Karpas-422 (cell line): ENCODE data around the gene HOXC11. TPM values are rescaled to one million over a fixed set of nuclear protein-coding genes. Genes with fewer than 3 reads are reported as not detected.
A peak's percentile ranks its signal among the peaks of the same experiment; 100 is the strongest.

ENCODE experiments used
- DNase-seq: peaks from one replicate; pipeline ENCODE4 v3.0.0-alpha.2; 2015
- H2AFZ ChIP-seq: fragments of 200-600 bp; sonication (generic); 2 replicates; pipeline ENCODE4 v1.6.1; 2014; ENCODE audit warnings: antibody characterized with exemption, low read length, mixed read lengths
- H3K27ac ChIP-seq: fragments of 200-600 bp; sonication (generic); 2 replicates; pipeline ENCODE4 v1.5.1; 2014; ENCODE audit warnings: mild to moderate bottlenecking, low read length, moderate library complexity
- H3K27me3 ChIP-seq: fragments of 200-600 bp; sonication (generic); 2 replicates; pipeline ENCODE4 v1.6.1; 2014; ENCODE audit warnings: low read length, mixed read lengths
- H3K36me3 ChIP-seq: fragments of 200-600 bp; sonication (generic); 2 replicates; pipeline ENCODE4 v1.6.1; 2014; ENCODE audit warnings: low read length, mixed read lengths; ENCODE audit not compliant: insufficient read depth
- H3K4me1 ChIP-seq: fragments of 200-600 bp; sonication (generic); 2 replicates; pipeline ENCODE4 v1.6.1; 2014; ENCODE audit warnings: mild to moderate bottlenecking, low read length, mixed read lengths
- H3K4me2 ChIP-seq: fragments of 200-600 bp; sonication (generic); 2 replicates; pipeline ENCODE4 v1.6.1; 2014; ENCODE audit warnings: low read length, low read depth, mild to moderate bottlenecking; ENCODE audit not compliant: poor library complexity, severe bottlenecking
- H3K4me3 ChIP-seq: fragments of 200-600 bp; sonication (generic); 2 replicates; pipeline ENCODE4 v1.5.1; 2014; ENCODE audit warnings: mild to moderate bottlenecking, antibody characterized with exemption, low read length, mixed read lengths
- H3K79me2 ChIP-seq: fragments of 200-600 bp; sonication (generic); 2 replicates; pipeline ENCODE4 v1.6.1; 2014; ENCODE audit warnings: mild to moderate bottlenecking, low read length, mixed read lengths
- H3K9ac ChIP-seq: fragments of 200-600 bp; sonication (generic); 2 replicates; pipeline ENCODE4 v1.6.0; 2014; ENCODE audit warnings: low read length
- H3K9me2 ChIP-seq: fragments of 200-600 bp; sonication (generic), shearing (Covaris generic); replicated peaks from 2 replicates; pipeline ENCODE4 v1.6.0; 2014; ENCODE audit warnings: mild to moderate bottlenecking, low read length, moderate library complexity; ENCODE audit not compliant: insufficient read depth
- H3K9me3 ChIP-seq: fragments of 300-700, 200-600 bp; sonication (generic); 2 replicates; pipeline ENCODE4 v1.6.1; 2014; ENCODE audit warnings: low read length, mixed read lengths
- H4K20me1 ChIP-seq: fragments of 200-600 bp; sonication (generic); 2 replicates; pipeline ENCODE4 v1.6.1; 2014; ENCODE audit warnings: mild to moderate bottlenecking, antibody characterized with exemption, low read length, low read depth; ENCODE audit not compliant: insufficient read depth
- total RNA-seq: library from RNA; depleted of rRNA; stranded (reverse); fragments of >200 nt; shearing (Covaris generic); gene quantifications from 2 replicates; pipeline ENCODE4 v1.2.3, GENCODE V29; 2014; ENCODE audit warnings: low replicate concordance

Gene HOXC11
- total RNA-seq, 1 experiment from 2014 or later = not detected

GRCh38 chr12:53977596-53978445 is 4.9 kb downstream of the HOXC11 start:
- Histone ChIP-seq H3K27ac (no peak overlapping the region), H3K9me2 (no peaks in the 10 kb centered on the region), H3K4me1 (peaks cover 29% of the 10 kb centered on the region), H3K9me3 (no peaks in the 10 kb centered on the region), H2AFZ (peak overlapping the region; percentile 50; the same call in 1 of the 2 replicates), H3K27me3 (no peaks in the 10 kb centered on the region), H3K4me2 (peak overlapping the region; percentile 29), H3K9ac (peak overlapping the region; percentile 48), H4K20me1 (no peaks in the 10 kb centered on the region), H3K36me3 (no peaks in the 10 kb centered on the region), H3K4me3 (no peak overlapping the region; the same call in 1 of the 2 replicates), H3K79me2 (no peaks in the 10 kb centered on the region)
- DNase-seq = no peak

GRCh38 chr12:53978477-53979356 is 5.8 kb downstream of the HOXC11 start:
- Histone ChIP-seq H3K27me3 (no peaks in the 10 kb centered on the region), H3K4me2 (no peak overlapping the region), H3K4me3 (no peak overlapping the region), H4K20me1 (no peaks in the 10 kb centered on the region), H3K9me2 (no peaks in the 10 kb centered on the region), H2AFZ (no peak overlapping the region), H3K9me3 (no peaks in the 10 kb centered on the region), H3K9ac (no peak overlapping the region), H3K4me1 (peaks cover 29% of the 10 kb centered on the region), H3K79me2 (no peaks in the 10 kb centered on the region), H3K27ac (no peak overlapping the region), H3K36me3 (no peaks in the 10 kb centered on the region)
- no peak for DNase-seq

GRCh38 chr12:53980104-53980801 is 7.3 kb downstream of the HOXC11 start:
- no peak for DNase-seq
- Histone ChIP-seq H3K4me1 (peaks cover 18% of the 10 kb centered on the region), H4K20me1 (no peaks in the 10 kb centered on the region), H3K27me3 (no peaks in the 10 kb centered on the region), H3K36me3 (no peaks in the 10 kb centered on the region), H3K4me2 (no peak overlapping the region), H3K27ac (no peak overlapping the region), H2AFZ (no peak overlapping the region), H3K9me3 (no peaks in the 10 kb centered on the region), H3K4me3 (no peak overlapping the region), H3K9ac (no peak overlapping the region), H3K9me2 (no peaks in the 10 kb centered on the region), H3K79me2 (no peaks in the 10 kb centered on the region)

- H3K36me3 ChIP-seq = no peaks in the 10 kb centered on the region
- no peak overlapping the region for H3K27ac ChIP-seq
- H3K9ac ChIP-seq = no peak overlapping the region
- no peak overlapping the region for H3K4me2 ChIP-seq
- H2AFZ ChIP-seq = peak overlapping the region; percentile 30; the same call in 1 of the 2 replicates
- no peaks in the 10 kb centered on the region for H3K9me3 ChIP-seq
- no peaks in the 10 kb centered on the region for H4K20me1 ChIP-seq
- no peaks in the 10 kb centered on the region for H3K79me2 ChIP-seq
- no peak overlapping the region for H3K4me3 ChIP-seq
- DNase-seq = no peak
- peaks cover 15% of the 10 kb centered on the region for H3K4me1 ChIP-seq
- no peaks in the 10 kb centered on the region for H3K27me3 ChIP-seq
- no peaks in the 10 kb centered on the region for H3K9me2 ChIP-seq
Observed at GRCh38 chr12:53980802-53981496, 8.0 kb downstream of the HOXC11 start.

- H3K36me3 ChIP-seq = no peaks in the 10 kb centered on the region
- no peak overlapping the region for H3K4me2 ChIP-seq
- no peaks in the 10 kb centered on the region for H3K9me2 ChIP-seq
- H3K27me3 ChIP-seq = no peaks in the 10 kb centered on the region
- H3K9ac ChIP-seq = no peak overlapping the region
- no peak for DNase-seq
- no peak overlapping the region for H2AFZ ChIP-seq
- no peaks in the 10 kb centered on the region for H4K20me1 ChIP-seq
- no peak overlapping the region for H3K27ac ChIP-seq
- H3K4me1 ChIP-seq = peaks cover 15% of the 10 kb centered on the region
- no peak overlapping the region for H3K4me3 ChIP-seq
- no peaks in the 10 kb centered on the region for H3K9me3 ChIP-seq
- no peaks in the 10 kb centered on the region for H3K79me2 ChIP-seq
Observed at GRCh38 chr12:53981634-53982565, 9.0 kb downstream of the HOXC11 start.

GRCh38 chr12:53982648-53983567 is 10.0 kb downstream of the HOXC11 start:
- no peak overlapping the region for H3K9ac ChIP-seq
- H3K9me3 ChIP-seq = no peaks in the 10 kb centered on the region
- DNase-seq = no peak
- H3K27ac ChIP-seq = no peak overlapping the region
- no peaks in the 10 kb centered on the region for H3K79me2 ChIP-seq
- H3K4me3 ChIP-seq = no peak overlapping the region
- no peak overlapping the region for H3K4me2 ChIP-seq
- H3K9me2 ChIP-seq = no peaks in the 10 kb centered on the region
- H4K20me1 ChIP-seq = no peaks in the 10 kb centered on the region
- no peak overlapping the region for H2AFZ ChIP-seq
- no peaks in the 10 kb centered on the region for H3K36me3 ChIP-seq
- peaks cover 6% of the 10 kb centered on the region for H3K4me1 ChIP-seq
- H3K27me3 ChIP-seq = no peaks in the 10 kb centered on the region
